Skeletal muscle satellite cell (primary cell): Measurements from ENCODE around the gene SIX5.

Source experiments
- H3K27me3 ChIP-seq: 2 replicates; pipeline ENCODE4 v1.7.0; 2013; ENCODE audit warnings: low read length; ENCODE audit not compliant: control insufficient read depth, insufficient read depth
- H3K36me3 ChIP-seq: 2 replicates; pipeline ENCODE4 v1.7.0; 2013; ENCODE audit warnings: mild to moderate bottlenecking, control low read depth, low read length; ENCODE audit not compliant: insufficient read depth
- H3K4me1 ChIP-seq: 2 replicates; pipeline ENCODE4 v1.7.0; 2013; ENCODE audit warnings: low read length; ENCODE audit not compliant: control insufficient read depth, insufficient read depth
- H3K4me2 ChIP-seq: 2 replicates; pipeline ENCODE4 v1.7.0; 2013; ENCODE audit warnings: mild to moderate bottlenecking, low read length
- H3K4me3 ChIP-seq: 2 replicates; pipeline ENCODE4 v1.7.0; 2013; ENCODE audit warnings: low read length
- H3K9ac ChIP-seq: 2 replicates; pipeline ENCODE4 v1.7.0; 2013; ENCODE audit warnings: mild to moderate bottlenecking, low read depth, low read length, moderate library complexity
- H3K9me3 ChIP-seq: replicated peaks from 2 replicates; pipeline ENCODE4 v1.7.0; 2013; ENCODE audit warnings: mild to moderate bottlenecking, control low read depth, low read length

Gene SIX5

GRCh38 chr19:45770192-45771101, 1.4 kb upstream of the SIX5 start:
- no peaks in the 10 kb centered on the region for H3K27me3 ChIP-seq
- no peaks in the 10 kb centered on the region for H3K9me3 ChIP-seq
- H3K4me2 ChIP-seq = peak overlapping the region; percentile 96
- H3K4me3 ChIP-seq = peak overlapping the region; percentile 71
- peak overlapping the region; percentile 72 for H3K9ac ChIP-seq
- H3K36me3 ChIP-seq = peaks cover 10% of the 10 kb centered on the region
- H3K4me1 ChIP-seq = peaks cover 26% of the 10 kb centered on the region

- H3K9ac ChIP-seq = peak overlapping the region; percentile 72
- peaks cover 26% of the 10 kb centered on the region for H3K4me1 ChIP-seq
- no peaks in the 10 kb centered on the region for H3K27me3 ChIP-seq
- peak overlapping the region; percentile 71 for H3K4me3 ChIP-seq
- H3K36me3 ChIP-seq = peaks cover 9% of the 10 kb centered on the region
- H3K9me3 ChIP-seq = no peaks in the 10 kb centered on the region
- peak overlapping the region; percentile 96 for H3K4me2 ChIP-seq
Observed at GRCh38 chr19:45769821-45770191, 754 bp upstream of the SIX5 start.

DNA sequence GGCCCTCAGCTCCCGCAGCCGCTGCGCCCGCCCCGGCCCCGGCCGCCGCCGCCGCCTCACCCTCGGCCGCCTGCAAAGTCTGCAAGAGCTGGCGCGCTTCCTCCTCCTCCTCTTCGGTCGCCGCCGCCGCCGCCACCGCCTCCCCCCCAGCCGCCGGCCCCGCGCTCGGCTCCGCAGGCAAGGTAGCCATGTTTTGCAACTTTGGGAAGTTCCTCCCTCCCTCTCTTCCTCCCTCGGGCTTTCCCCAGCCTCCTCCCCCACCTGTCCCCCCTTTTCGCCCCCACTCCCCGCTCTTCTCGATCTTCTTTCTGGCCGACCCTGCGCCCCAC, 433 bp downstream of the SIX5 start:
- H3K4me2 ChIP-seq = peak overlapping the region; percentile 96
- H3K4me1 ChIP-seq = peaks cover 26% of the 10 kb centered on the region
- H3K27me3 ChIP-seq = peaks cover 3% of the 10 kb centered on the region
- peaks cover 3% of the 10 kb centered on the region for H3K36me3 ChIP-seq
- H3K9me3 ChIP-seq = no peaks in the 10 kb centered on the region
- peak overlapping the region; percentile 82 for H3K9ac ChIP-seq
- peak overlapping the region; percentile 77 for H3K4me3 ChIP-seq

DNA sequence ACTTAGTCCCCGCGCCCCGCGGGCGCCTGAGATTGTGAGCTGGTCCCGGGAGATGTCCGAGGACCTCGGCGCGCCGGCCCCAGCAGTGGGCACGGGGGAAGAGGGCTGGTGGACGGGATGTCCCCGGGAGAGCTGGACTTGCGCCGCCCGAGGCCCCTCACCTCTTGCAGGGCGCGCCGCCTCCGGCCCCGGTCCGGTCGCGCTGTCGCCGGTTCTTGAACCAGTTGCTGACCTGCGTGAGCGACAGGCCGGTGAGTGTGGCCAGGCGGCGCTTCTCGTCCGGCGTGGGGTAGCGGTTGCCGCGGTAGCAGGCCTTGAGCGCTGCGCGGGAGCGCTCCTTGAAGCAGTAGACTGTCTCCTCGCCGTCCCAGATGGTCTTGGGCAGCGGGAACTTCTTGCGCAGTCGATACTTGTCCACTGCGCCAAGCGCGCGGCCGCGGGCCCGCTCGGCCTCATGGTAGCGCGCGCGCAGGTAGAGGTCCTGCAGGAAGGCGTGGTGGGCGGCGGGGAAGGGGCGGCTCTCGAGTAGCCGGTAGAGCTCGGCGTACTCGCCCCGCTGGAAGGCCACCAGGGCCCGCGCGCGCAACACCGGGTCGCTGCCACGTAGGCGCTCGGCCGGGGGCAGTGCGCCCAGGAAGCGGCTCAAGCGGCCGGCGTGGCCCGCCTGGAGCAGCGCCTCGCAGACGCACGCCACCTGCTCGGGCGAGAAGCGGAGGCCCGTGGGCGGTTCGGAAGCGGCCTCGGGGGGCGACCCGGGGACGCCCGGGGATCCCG, 984 bp downstream of the SIX5 start:
- Histone ChIP-seq H3K4me1 (peaks cover 26% of the 10 kb centered on the region), H3K9ac (peak overlapping the region; percentile 82), H3K4me3 (peak overlapping the region; percentile 77)

DNA sequence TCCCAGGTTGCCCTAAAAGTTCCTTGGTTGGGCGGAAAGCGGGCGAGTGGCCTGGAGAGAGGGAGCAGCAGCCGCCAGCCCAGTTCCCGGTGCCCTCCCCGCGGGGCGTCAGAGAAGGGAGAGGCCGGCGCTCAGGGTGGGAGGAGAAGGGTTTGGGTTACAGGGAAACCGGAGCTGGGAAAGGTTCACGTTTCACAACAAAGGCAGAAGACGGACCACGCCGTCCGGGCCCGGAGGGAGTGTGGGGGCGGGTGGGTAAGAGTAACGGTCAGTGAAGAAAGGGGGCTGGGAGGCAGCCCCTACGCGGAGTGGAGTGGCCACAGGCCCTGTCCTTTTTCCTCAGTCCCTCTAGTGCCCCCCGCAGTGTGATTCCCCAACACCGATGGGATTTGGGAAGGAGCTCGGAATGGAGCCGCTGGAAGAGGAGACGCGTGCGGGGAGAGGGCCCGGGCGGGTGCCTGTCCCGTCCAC, 1.6 kb downstream of the SIX5 start:
- Histone ChIP-seq H3K36me3 (no peaks in the 10 kb centered on the region), H3K4me3 (peak overlapping the region; percentile 77), H3K4me1 (peaks cover 26% of the 10 kb centered on the region), H3K27me3 (peaks cover 3% of the 10 kb centered on the region), H3K4me2 (peak overlapping the region; percentile 96), H3K9ac (peak overlapping the region; percentile 82), H3K9me3 (no peaks in the 10 kb centered on the region)

More for the DNA sequence above, 984 bp downstream of the SIX5 start:
- H3K27me3 ChIP-seq = peaks cover 3% of the 10 kb centered on the region
- no peaks in the 10 kb centered on the region for H3K36me3 ChIP-seq
- H3K4me2 ChIP-seq = peak overlapping the region; percentile 96
- no peaks in the 10 kb centered on the region for H3K9me3 ChIP-seq

- Histone ChIP-seq H3K9me3 (no peaks in the 10 kb centered on the region), H3K4me2 (peak overlapping the region; percentile 96), H3K36me3 (no peaks in the 10 kb centered on the region), H3K9ac (peak overlapping the region; percentile 82), H3K27me3 (peaks cover 3% of the 10 kb centered on the region), H3K4me1 (peaks cover 26% of the 10 kb centered on the region), H3K4me3 (peak overlapping the region; percentile 77)
Observed at GRCh38 chr19:45766869-45767346, 2.1 kb downstream of the SIX5 start.

DNA sequence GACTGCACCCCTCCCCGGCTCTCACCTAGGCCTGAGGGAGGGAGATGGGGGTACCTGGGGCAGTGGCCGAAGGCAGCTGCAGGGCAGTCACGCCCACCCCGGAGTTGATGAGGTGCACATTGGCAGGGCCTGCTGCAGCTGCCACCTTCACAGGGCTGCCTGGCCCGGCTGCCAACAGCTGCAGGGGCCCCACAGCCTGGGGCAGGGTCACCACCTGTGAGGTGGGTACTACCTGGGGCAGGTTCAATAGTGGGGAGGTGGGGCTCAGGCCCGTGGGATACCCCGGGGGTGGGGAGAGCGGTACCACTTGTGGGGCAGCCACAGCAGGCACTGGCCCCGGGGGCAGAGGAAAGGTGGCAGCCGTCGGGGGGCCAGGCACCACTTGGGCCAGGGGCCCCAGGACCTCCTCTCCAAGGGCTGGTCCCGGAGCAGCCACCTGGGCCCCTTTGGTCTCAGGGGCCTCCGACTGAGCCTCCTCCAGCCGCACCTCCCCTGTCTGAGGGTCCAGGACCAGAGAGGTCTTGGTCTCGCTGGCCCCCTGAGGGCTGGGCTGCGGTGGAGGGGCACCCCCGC, 2.7 kb downstream of the SIX5 start:
- Histone ChIP-seq H3K4me2 (peak overlapping the region; percentile 96), H3K9me3 (no peaks in the 10 kb centered on the region), H3K27me3 (peaks cover 3% of the 10 kb centered on the region), H3K4me3 (peak overlapping the region; percentile 77), H3K36me3 (no peaks in the 10 kb centered on the region), H3K4me1 (peaks cover 26% of the 10 kb centered on the region), H3K9ac (peak overlapping the region; percentile 82)

DNA sequence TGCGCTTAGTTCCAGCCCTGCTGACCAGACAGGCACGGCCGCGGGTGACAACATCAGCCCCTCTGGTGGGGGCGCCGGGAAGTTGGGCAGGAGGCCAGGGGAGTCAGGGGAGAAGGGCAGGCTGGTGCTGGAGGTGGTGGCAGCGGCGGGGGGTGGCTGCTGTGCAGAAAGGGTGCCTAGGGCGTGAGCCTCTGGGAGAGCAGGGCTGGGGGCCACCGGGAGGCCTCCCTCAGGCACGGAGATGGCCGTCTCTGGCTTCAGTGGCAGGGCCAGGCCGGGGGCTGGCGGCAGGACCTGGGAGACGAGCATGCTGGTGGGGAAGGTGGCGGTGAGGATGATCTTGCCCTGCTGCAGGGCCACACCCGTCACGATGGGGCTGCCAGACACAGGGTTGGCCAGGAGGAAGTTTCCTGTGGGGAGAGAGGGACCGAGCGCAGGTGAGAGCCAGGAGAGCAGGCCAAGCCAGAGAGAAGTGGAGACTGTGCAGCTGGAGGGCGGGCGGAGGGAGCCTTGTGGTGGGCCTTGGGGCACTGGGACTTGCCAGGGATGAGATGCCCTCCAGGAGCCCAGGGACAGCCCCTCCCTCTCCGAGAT, 3.3 kb downstream of the SIX5 start:
- no peak overlapping the region for H3K4me3 ChIP-seq
- H3K9me3 ChIP-seq = no peaks in the 10 kb centered on the region
- peaks cover 22% of the 10 kb centered on the region for H3K4me1 ChIP-seq
- no peak overlapping the region for H3K9ac ChIP-seq
- H3K4me2 ChIP-seq = no peak overlapping the region
- peaks cover 3% of the 10 kb centered on the region for H3K27me3 ChIP-seq
- H3K36me3 ChIP-seq = no peaks in the 10 kb centered on the region

- peaks cover 19% of the 10 kb centered on the region for H3K4me1 ChIP-seq
- no peak overlapping the region for H3K4me3 ChIP-seq
Observed at GRCh38 chr19:45764945-45765701, 3.9 kb downstream of the SIX5 start.

DNA sequence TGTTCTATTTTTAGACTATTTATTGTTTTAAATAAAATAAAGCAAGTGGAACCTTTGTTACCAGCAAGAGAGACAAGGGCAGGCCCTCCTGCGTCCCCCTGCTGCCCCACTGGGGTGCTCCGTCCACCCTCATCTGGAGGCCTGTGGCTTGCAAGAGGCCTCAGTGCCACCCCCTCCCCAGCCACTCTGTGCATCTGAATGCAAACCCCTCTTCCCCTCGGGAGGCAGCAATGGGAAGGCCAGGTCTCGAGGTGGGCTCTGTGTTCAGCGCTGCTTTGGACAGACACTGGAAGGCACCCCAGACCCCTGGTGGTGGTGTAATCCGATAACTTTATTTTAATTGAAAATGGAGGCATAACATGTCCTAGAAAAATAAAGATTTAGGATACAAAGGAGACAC, 4.6 kb downstream of the SIX5 start:
- Histone ChIP-seq H3K4me3 (no peak overlapping the region), H3K4me1 (peaks cover 13% of the 10 kb centered on the region), H3K36me3 (no peaks in the 10 kb centered on the region), H3K27me3 (peaks cover 3% of the 10 kb centered on the region), H3K4me2 (no peak overlapping the region), H3K9me3 (no peaks in the 10 kb centered on the region), H3K9ac (no peak overlapping the region)

More at GRCh38 chr19:45764945-45765701, 3.9 kb downstream of the SIX5 start:
- Histone ChIP-seq H3K9ac (no peak overlapping the region), H3K36me3 (no peaks in the 10 kb centered on the region), H3K9me3 (no peaks in the 10 kb centered on the region), H3K27me3 (peaks cover 3% of the 10 kb centered on the region), H3K4me2 (no peak overlapping the region)
